Tibial artery (tissue), 4 donors: ENCODE data around the gene RUSC2.
"Not testable (repeated sequence)": the region's sequence is repeated elsewhere in the genome, so short reads cannot be mapped to it uniquely, and the experiment has no call there.

Experiments used
- DNase-seq, 2 donors: peaks; one replicate each; pipeline ENCODE4 v3.0.0-alpha.2; 2019
- H3K27ac ChIP-seq, 2 donors: fragments of 200-600 bp; sonication (generic) in 1 of 2; 1 replicate in 1 of 2; 2 replicates in 1 of 2; pipeline ENCODE4 v1.5.1; 2018 to 2019; ENCODE audit warnings: mild to moderate bottlenecking in 1 of 2
- H3K27me3 ChIP-seq, 2 donors: fragments of 200-600 bp; sonication (generic) in 1 of 2; one replicate each; pipeline versions ENCODE4 v1.5.1 to v1.6.0; 2016 to 2019
- H3K36me3 ChIP-seq, 3 donors: fragments of 200-600 bp; sonication (generic) in 2 of 3; one replicate each; pipeline ENCODE4 v1.5.1; 2016 to 2019; ENCODE audit warnings: mild to moderate bottlenecking in 2 of 3
- H3K4me1 ChIP-seq, 4 donors: fragments of 200-600 bp; sonication (generic) in 2 of 4; 1 replicate in 3 of 4; 2 replicates in 1 of 4; pipeline ENCODE4 v1.5.1; 2016 to 2019
- H3K4me3 ChIP-seq, 2 donors: fragments of 200-600 bp; sonication (generic) in 1 of 2; 1 replicate in 1 of 2; 2 replicates in 1 of 2; pipeline ENCODE4 v1.5.1; 2018 to 2019; ENCODE audit warnings: mild to moderate bottlenecking in 2 of 2
- H3K9me3 ChIP-seq, 3 donors: fragments of 200-600 bp; sonication (generic) in 1 of 3; one replicate each; pipeline ENCODE4 v1.5.1; 2016 to 2019
- CTCF ChIP-seq, 2 experiments: fragments of 200-600 bp in 1 of 2; fragments of 450-650 bp in 1 of 2; IDR thresholded peaks; one replicate each; pipeline ENCODE4 v1.5.1; 2017 to 2019; ENCODE audit warnings: antibody characterized with exemption in 2 of 2, mild to moderate bottlenecking in 1 of 2, moderate library complexity in 1 of 2
- intact Hi-C: fragments of 100-400 bp; cut with DNase I; formaldehyde crosslinking; loops from one replicate; pipeline ENCODE4 v1.15.0; 2023; ENCODE audit warnings: low total_unique reads

RUSC2 gene

GRCh38 chr9:35464141-35465025 is 25.5 kb upstream of the RUSC2 start:
- Histone ChIP-seq H3K9me3 (peaks cover 0 to 14% (median 0%) of the 10 kb centered on the region in 3 donors), H3K27me3 (peaks cover 0 to 2% of the 10 kb centered on the region in 2 donors), H3K36me3 (no peaks in the 10 kb centered on the region), H3K4me3 (no peak overlapping the region), H3K4me1 (peaks cover 0 to 20% (median 10%) of the 10 kb centered on the region in 4 donors), H3K27ac (peak overlapping the region; percentile 65 to 72)
- intact Hi-C loops = no loop called here
- no peak for DNase-seq
- TF ChIP-seq CTCF (IDR thresholded peaks at IDR 0.05) = no peak

GRCh38 chr9:35470340-35470739 is 19.6 kb upstream of the RUSC2 start:
- intact Hi-C loops = loop anchor here (10.0 kb wide), 1 partner anchor 206 kb away; no protein-coding TSS in a partner anchor
- TF ChIP-seq CTCF (IDR thresholded peaks at IDR 0.05) = no peak
- Histone ChIP-seq H3K27ac (peak overlapping the region; percentile 76 to 88), H3K36me3 (no peaks in the 10 kb centered on the region), H3K9me3 (no peaks in the 10 kb centered on the region), H3K27me3 (no peaks in the 10 kb centered on the region), H3K4me1 (peaks cover 0 to 22% (median 8%) of the 10 kb centered on the region in 4 donors), H3K4me3 (peak overlapping the region in 1 of 2 donors; percentile 25)
- no peak for DNase-seq

GRCh38 chr9:35470894-35471293 is 19.0 kb upstream of the RUSC2 start:
- H3K27ac ChIP-seq = peak overlapping the region; percentile 76 to 88
- no peak for TF ChIP-seq CTCF (IDR thresholded peaks at IDR 0.05)
- peak; percentile 83 to 85 for DNase-seq

GRCh38 chr9:35476596-35476995 is 13.3 kb upstream of the RUSC2 start:
- no peak overlapping the region for H3K4me3 ChIP-seq
- no peaks in the 10 kb centered on the region for H3K9me3 ChIP-seq
- intact Hi-C loops = loop anchor here (5.0 to 10.0 kb wide), 2 partner anchors 212 to 359 kb away; partner anchors contain the start of gene ATOSB
- H3K27ac ChIP-seq = peak overlapping the region in 1 of 2 donors; percentile 2
- no peaks in the 10 kb centered on the region for H3K27me3 ChIP-seq
- DNase-seq = no peak
- no peaks in the 10 kb centered on the region for H3K36me3 ChIP-seq
- no peak for TF ChIP-seq CTCF (IDR thresholded peaks at IDR 0.05)
- peaks cover 0 to 13% (median 2%) of the 10 kb centered on the region in 4 donors for H3K4me1 ChIP-seq

More at GRCh38 chr9:35470894-35471293, 19.0 kb upstream of the RUSC2 start:
- no peaks in the 10 kb centered on the region for H3K36me3 ChIP-seq
- no peaks in the 10 kb centered on the region for H3K27me3 ChIP-seq
- intact Hi-C loops = loop anchor here (10.0 kb wide), 1 partner anchor 206 kb away; no protein-coding TSS in a partner anchor
- peak overlapping the region in 1 of 2 donors; percentile 25 for H3K4me3 ChIP-seq
- no peaks in the 10 kb centered on the region for H3K9me3 ChIP-seq
- H3K4me1 ChIP-seq = peaks cover 0 to 22% (median 8%) of the 10 kb centered on the region in 4 donors

GRCh38 chr9:35477211-35477855 is 12.6 kb upstream of the RUSC2 start:
- not testable (repeated sequence) for H3K4me3 ChIP-seq, H3K36me3 ChIP-seq, H3K27me3 ChIP-seq, H3K9me3 ChIP-seq, H3K4me1 ChIP-seq
- peak; percentile 90 to 96 for TF ChIP-seq CTCF (IDR thresholded peaks at IDR 0.05)
- intact Hi-C loops = loop anchor here (5.0 to 10.0 kb wide), 2 partner anchors 213 to 360 kb away; partner anchors contain the start of gene ATOSB
- DNase-seq = peak; percentile 73 to 75
- peak overlapping the region in 1 of 2 donors; percentile 2 for H3K27ac ChIP-seq
